Ureter (tissue), 1 donor: ENCODE measurements around the gene ATP5MC2. TPM values are rescaled to one million over a fixed set of nuclear protein-coding genes. Genes with fewer than 3 reads are reported as not detected.

ENCODE experiments used
- total RNA-seq: library from RNA; stranded (reverse); gene quantifications from one replicate; pipeline ENCODE4 v1.2.4, GENCODE V29; 2023
- donor health status: DM: yes; HTN: yes; CAD: no.

The ATP5MC2 gene
- total RNA-seq, 1 donor from 2014 or later, result 341 TPM

Other genes with a start within 250 kb of the ATP5MC2 start
- 210 TPM for gene PRR13, start 234.3 kb downstream of the ATP5MC2 start, total RNA-seq
- gene PCBP2, start 224.0 kb downstream of the ATP5MC2 start, total RNA-seq, result 675 TPM
- gene MAP3K12, start 176.6 kb downstream of the ATP5MC2 start, total RNA-seq, result 19.9 TPM
- 38.3 TPM for gene TARBP2, start 174.8 kb downstream of the ATP5MC2 start, total RNA-seq
- not detected for gene NPFF, start 168.6 kb downstream of the ATP5MC2 start, total RNA-seq
- gene ATF7, start 49.7 kb downstream of the ATP5MC2 start, total RNA-seq, result 58.3 TPM
- gene CALCOCO1, start 51.4 kb upstream of the ATP5MC2 start, total RNA-seq, result 111 TPM
- not detected for gene CISTR, start 75.9 kb upstream of the ATP5MC2 start, total RNA-seq